ENCODE measurements around the gene PCMT1.
A peak's percentile ranks its signal among the peaks of the same experiment; 100 is the strongest.
"Not testable (repeated sequence)": the region's sequence is repeated elsewhere in the genome, so short reads cannot be mapped to it uniquely, and the experiment has no call there.

PCMT1 gene

DNA sequence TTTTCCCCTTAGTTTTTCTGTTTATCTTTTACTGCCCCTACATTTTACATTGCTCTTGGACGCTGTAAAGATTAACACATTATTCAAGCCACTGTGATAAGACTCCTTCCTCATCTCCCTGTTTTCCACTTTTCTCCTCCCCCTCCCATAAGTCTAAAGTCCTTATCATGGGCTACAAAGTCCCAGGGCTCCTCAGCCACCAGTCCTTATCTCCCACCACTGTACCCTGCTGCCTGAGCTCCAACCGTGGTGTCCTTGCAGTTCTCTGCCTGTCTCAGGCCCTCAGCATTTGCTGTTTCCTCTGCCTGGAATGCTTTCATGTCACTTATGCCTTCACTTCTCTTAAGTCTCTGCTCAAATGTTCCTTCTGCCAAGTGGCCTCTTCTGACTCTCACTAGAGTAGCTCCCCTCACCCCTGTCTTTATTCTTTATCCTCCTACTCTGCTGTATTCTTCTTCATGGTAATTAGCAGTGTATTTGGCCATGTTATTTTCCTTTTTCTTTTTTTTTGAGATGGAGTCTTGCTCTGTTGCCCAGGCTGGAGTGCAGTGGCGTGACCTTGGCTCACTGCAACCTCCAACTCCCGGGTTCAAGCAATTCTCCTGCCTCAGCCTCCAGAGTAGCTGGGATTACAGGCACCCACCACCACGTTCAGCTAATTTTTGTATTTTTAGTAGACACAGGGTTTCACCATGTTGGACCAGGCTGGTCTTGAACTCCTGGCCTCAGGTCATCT is 20.9 kb upstream of the PCMT1 start:
- TF ChIP-seq, protein P1, sequence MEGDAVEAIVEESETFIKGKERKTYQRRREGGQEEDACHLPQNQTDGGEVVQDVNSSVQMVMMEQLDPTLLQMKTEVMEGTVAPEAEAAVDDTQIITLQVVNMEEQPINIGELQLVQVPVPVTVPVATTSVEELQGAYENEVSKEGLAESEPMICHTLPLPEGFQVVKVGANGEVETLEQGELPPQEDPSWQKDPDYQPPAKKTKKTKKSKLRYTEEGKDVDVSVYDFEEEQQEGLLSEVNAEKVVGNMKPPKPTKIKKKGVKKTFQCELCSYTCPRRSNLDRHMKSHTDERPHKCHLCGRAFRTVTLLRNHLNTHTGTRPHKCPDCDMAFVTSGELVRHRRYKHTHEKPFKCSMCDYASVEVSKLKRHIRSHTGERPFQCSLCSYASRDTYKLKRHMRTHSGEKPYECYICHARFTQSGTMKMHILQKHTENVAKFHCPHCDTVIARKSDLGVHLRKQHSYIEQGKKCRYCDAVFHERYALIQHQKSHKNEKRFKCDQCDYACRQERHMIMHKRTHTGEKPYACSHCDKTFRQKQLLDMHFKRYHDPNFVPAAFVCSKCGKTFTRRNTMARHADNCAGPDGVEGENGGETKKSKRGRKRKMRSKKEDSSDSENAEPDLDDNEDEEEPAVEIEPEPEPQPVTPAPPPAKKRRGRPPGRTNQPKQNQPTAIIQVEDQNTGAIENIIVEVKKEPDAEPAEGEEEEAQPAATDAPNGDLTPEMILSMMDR (IDR thresholded peaks at IDR 0.05; ENCODE audit: borderline replicate concordance, insufficient read depth, low read depth, low read length): no peak

DNA sequence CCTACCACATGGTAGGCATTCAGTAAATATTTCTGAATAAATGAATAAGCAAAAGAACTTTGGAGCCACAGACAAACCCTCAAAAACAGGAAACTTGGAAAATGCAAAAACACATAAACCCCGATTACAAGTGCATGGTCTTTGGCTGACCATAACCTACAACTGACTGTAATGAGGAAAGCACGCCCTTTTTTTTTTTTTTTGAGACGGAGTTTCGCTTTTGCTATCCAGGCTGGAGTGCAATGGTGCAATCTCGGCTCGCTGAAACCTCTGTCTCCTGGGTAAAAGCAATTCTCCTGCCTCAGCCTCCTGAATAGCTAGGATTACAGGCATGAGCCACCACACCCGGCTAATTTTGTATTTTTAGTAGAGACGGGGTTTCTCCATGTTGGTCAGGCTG is 19.7 kb upstream of the PCMT1 start:
- TF ChIP-seq, protein P1 (IDR thresholded peaks at IDR 0.05; ENCODE audit: borderline replicate concordance, insufficient read depth, low read depth, low read length): no peak

More for the DNA sequence above, 20.9 kb upstream of the PCMT1 start:
- no peak overlapping the region for H3K4me3 ChIP-seq (ENCODE audit: low read depth, low read length)

DNA sequence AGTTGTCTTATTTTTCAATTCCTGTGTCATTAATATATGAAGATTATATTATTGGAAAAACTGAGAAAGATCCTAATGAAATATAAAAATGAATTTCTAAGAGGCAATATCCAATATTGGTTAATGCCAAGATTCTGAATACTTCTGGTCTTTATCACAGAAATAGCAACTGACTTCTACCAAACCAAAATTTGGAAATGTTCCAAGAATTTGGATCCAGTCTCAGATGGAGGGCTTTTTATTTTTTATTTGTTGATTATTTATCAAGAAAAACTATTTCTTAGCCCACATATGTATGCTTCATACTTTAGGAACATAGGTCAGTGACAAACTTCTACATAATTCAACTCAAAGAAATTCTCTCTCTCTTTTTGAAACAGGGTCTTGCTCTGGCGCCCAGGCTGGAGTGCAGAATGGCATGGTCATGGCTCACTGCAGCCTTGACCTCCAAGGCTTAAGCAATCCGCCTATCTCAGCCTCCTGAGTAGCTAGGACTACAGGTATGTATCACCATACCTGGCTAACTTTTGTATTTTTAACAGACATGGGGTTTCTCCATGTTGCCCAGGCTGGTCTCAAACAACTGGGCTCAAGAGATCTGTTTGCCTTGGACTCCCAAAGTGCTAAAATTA is 16.3 kb upstream of the PCMT1 start:
- TF ChIP-seq, protein P1 (IDR thresholded peaks at IDR 0.05; ENCODE audit: borderline replicate concordance, insufficient read depth, low read depth, low read length): no peak
- H3K4me3 ChIP-seq (ENCODE audit: low read depth, low read length): no peak overlapping the region

More for the DNA sequence above, 19.7 kb upstream of the PCMT1 start:
- H3K4me3 ChIP-seq (ENCODE audit: low read depth, low read length): no peak overlapping the region

DNA sequence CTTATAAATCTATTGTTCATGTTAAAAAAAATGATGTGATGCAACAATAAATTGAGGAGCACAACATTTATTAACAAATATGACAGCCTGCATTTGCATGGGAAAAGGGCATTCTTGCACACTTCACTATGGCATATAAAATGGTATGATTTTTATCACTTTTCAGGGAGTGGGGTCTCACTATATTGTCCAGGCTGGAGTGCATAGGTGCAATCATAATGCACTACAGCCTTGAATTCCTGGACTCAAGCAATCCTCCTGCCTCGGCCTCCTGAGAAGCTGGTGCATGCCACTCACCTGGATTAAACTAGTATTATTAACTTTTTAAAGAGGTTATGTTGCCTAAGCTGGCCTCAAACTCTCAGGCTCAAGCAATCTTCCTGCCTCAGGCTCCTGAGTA is 14.6 kb upstream of the PCMT1 start:
- TF ChIP-seq, protein P1 (IDR thresholded peaks at IDR 0.05; ENCODE audit: borderline replicate concordance, insufficient read depth, low read depth, low read length): no peak
- H3K4me3 ChIP-seq (ENCODE audit: low read depth, low read length): no peak overlapping the region

DNA sequence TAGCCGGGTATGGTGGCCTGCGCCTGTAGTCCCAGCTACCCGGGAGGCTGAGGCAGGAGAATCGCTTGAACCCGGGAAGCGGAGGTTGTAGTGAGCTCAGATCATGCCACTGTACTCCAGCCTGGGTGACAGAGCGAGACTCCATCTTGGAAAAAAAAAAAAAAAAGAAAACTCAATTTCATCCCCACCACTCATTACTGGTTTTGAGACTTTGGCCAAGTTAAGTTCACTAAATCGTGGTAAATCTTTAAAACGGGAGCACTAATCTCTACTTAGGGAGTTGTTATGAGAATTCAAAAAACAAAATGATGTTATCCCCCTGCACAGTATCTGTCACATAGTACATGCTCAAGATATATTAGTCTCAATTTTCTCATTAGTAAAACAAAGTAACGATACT is 4.3 kb upstream of the PCMT1 start:
- not testable (repeated sequence) for H3K4me3 ChIP-seq (ENCODE audit: low read depth, low read length)

DNA sequence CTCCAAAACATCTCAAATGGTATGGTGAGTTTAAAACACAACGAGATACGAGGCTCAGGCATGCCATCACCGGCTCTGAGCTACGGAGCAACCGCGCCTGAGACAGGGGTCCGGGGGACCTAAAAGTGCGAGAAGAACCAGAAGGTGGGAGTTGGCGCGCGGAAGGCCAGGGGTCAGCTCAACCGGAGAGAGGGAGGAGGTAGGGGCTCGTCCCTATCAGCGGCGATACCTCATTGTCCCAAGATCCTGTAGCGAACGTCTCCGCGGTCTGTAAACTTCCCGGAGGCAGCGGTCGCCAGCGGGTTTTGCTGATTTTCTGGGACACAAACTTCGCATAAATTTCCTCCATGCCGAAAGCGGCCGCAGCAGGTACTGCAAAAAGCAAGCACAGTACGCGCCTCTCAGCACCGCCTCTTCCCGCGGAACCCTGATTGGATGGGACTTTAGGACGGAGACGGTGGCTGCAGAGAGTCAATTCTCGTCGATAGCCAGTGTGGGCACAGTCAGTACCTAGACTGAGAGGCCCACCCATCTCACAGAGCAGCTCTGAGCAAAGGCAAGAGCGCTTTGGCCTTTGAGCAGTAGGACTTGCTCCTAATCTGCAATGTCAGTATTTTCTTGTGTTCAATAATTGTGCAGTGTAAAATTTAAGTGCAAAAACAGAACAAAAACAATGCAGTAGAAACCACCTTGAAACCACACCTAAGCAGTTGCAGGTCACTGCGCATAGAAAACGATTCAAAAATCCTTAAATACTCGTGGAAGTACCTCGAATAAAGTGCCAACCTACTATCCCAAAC is 3.2 kb upstream of the PCMT1 start, which contains the start of gene NUP43:
Gene NUP43 (minus strand): TSS at position 383 of the 800 bp plus-strand sequence. CDS start 34 bp downstream, at position 349.
- H3K4me3 ChIP-seq (ENCODE audit: low read depth, low read length): peak within 1 kb of the TSS; percentile 66

DNA sequence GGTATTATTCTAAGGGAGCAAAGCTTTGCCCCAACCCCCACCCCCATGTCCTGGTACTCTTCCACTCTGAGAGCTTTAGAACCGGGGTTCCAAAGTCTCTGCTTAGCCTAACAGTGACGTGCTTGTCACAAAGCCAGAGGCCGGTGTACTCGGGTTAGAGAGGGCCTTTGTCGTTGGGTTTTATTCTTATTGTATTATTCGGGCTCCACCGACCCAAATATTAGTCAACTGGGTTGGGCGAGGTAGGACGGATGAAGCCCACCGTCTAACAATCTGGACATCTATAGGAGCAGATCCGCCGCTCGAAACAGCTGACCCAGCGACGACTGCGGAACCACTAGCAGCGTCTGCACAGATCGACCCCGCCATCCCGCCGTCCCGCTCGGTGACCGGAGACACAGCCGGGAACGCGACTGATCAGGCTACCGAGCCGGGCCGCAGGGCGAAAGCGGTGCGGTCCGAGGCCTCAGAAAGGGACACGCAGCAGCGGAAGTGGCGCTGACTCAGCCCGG is 403 bp upstream of the PCMT1 start:
- H3K4me3 ChIP-seq (ENCODE audit: low read depth, low read length): peak overlapping the region; percentile 48

More for the DNA sequence above, 3.2 kb upstream of the PCMT1 start, which contains the start of gene NUP43:
- TF ChIP-seq, protein P1 (IDR thresholded peaks at IDR 0.05; ENCODE audit: borderline replicate concordance, insufficient read depth, low read depth, low read length): peak; percentile 51; the same call in 1 of the 2 replicates
